Smooth muscle cell of the brain vasculature (primary cell): ENCODE measurements around the gene LDLRAD2.

Experiments
- DNase-seq: peaks from one replicate; pipeline ENCODE4 v3.0.0-alpha.2; 2012; ENCODE audit warnings: low read depth, low spot score

Gene LDLRAD2

GRCh38 chr1:21842606-21843162, 30.6 kb downstream of the LDLRAD2 start:
- no peak for DNase-seq

GRCh38 chr1:21843208-21843607, 31.1 kb downstream of the LDLRAD2 start:
- DNase-seq = no peak

- no peak for DNase-seq
Observed at GRCh38 chr1:21843996-21844395, 31.9 kb downstream of the LDLRAD2 start.

- no peak for DNase-seq
Observed at GRCh38 chr1:21845646-21846641, 33.9 kb downstream of the LDLRAD2 start.

GRCh38 chr1:21847223-21848205, 35.4 kb downstream of the LDLRAD2 start:
- DNase-seq = no peak

GRCh38 chr1:21848524-21849174, 36.6 kb downstream of the LDLRAD2 start:
- DNase-seq = no peak

- DNase-seq = no peak
Observed at GRCh38 chr1:21849909-21850576, 38.0 kb downstream of the LDLRAD2 start.

- DNase-seq = no peak
Observed at GRCh38 chr1:21851430-21852250, 39.6 kb downstream of the LDLRAD2 start.

- no peak for DNase-seq
Observed at GRCh38 chr1:21852282-21853130, 40.4 kb downstream of the LDLRAD2 start.

GRCh38 chr1:21853131-21853427, 41.0 kb downstream of the LDLRAD2 start:
- no peak for DNase-seq

- DNase-seq = no peak
Observed at GRCh38 chr1:21854090-21854750, 42.2 kb downstream of the LDLRAD2 start.

- DNase-seq = no peak
Observed at GRCh38 chr1:21854751-21855131, 42.7 kb downstream of the LDLRAD2 start.

- DNase-seq = no peak
Observed at GRCh38 chr1:21855257-21856096, 43.4 kb downstream of the LDLRAD2 start.

- DNase-seq = peak; percentile 12
Observed at GRCh38 chr1:21857142-21857839, 45.2 kb downstream of the LDLRAD2 start.

GRCh38 chr1:21857840-21858670, 46.0 kb downstream of the LDLRAD2 start:
- DNase-seq = no peak

- DNase-seq = no peak
Observed at GRCh38 chr1:21859669-21860179, 47.7 kb downstream of the LDLRAD2 start.
